ENCODE measurements around the gene FOXP4. TPM values are rescaled to one million over a fixed set of nuclear protein-coding genes. Genes with fewer than 3 reads are reported as not detected.

The FOXP4 gene
- total RNA-seq, 1 donor from 2014 or later, result 22.4 TPM

DNA sequence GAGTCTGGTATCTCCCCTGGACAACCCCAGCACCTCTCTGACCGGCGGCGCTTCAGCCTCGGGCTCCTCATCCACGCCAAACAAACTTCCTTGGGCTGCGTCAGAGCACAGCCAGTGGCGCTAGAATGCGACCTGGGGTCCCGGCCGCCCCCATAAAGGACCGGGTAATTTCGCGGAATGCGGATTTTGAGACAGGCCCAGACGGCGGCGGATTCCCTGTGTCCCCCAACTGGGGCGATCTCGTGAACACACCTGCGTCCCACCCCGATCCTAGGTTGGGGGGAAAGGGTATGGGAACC lies 1.6 kb downstream of the FOXP4 start:
- peaks cover 1% of the 10 kb centered on the region for H3K36me3 ChIP-seq (ENCODE audit: control insufficient read depth, insufficient read depth, low read length)
- peak overlapping the region; percentile 91 for H3K4me3 ChIP-seq (ENCODE audit: low read depth, low read length)
- no peaks in the 10 kb centered on the region for H3K27me3 ChIP-seq (ENCODE audit: control insufficient read depth, insufficient read depth, low read length)
- DNase-seq (ENCODE audit: low read depth), result no peak
- TF ChIP-seq, protein P1, sequence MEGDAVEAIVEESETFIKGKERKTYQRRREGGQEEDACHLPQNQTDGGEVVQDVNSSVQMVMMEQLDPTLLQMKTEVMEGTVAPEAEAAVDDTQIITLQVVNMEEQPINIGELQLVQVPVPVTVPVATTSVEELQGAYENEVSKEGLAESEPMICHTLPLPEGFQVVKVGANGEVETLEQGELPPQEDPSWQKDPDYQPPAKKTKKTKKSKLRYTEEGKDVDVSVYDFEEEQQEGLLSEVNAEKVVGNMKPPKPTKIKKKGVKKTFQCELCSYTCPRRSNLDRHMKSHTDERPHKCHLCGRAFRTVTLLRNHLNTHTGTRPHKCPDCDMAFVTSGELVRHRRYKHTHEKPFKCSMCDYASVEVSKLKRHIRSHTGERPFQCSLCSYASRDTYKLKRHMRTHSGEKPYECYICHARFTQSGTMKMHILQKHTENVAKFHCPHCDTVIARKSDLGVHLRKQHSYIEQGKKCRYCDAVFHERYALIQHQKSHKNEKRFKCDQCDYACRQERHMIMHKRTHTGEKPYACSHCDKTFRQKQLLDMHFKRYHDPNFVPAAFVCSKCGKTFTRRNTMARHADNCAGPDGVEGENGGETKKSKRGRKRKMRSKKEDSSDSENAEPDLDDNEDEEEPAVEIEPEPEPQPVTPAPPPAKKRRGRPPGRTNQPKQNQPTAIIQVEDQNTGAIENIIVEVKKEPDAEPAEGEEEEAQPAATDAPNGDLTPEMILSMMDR (IDR thresholded peaks at IDR 0.05; ENCODE audit: insufficient read depth, low read length, poor library complexity, severe bottlenecking), result no peak

GRCh38 chr6:41548098-41548840 lies 2.1 kb downstream of the FOXP4 start:
- TF ChIP-seq, protein P1 (IDR thresholded peaks at IDR 0.05; ENCODE audit: insufficient read depth, low read length, poor library complexity, severe bottlenecking), result no peak
- DNase-seq (ENCODE audit: low read depth), result no peak
- Histone ChIP-seq H3K36me3 (ENCODE audit: control insufficient read depth, insufficient read depth, low read length) (peaks cover 1% of the 10 kb centered on the region), H3K27me3 (ENCODE audit: control insufficient read depth, insufficient read depth, low read length) (no peaks in the 10 kb centered on the region), H3K4me3 (ENCODE audit: low read depth, low read length) (peak overlapping the region; percentile 91)

GRCh38 chr6:41548841-41549642 lies 2.9 kb downstream of the FOXP4 start:
- no peak for DNase-seq (ENCODE audit: low read depth)
- Histone ChIP-seq H3K36me3 (ENCODE audit: control insufficient read depth, insufficient read depth, low read length) (peaks cover 1% of the 10 kb centered on the region), H3K27me3 (ENCODE audit: control insufficient read depth, insufficient read depth, low read length) (no peaks in the 10 kb centered on the region), H3K4me3 (ENCODE audit: low read depth, low read length) (no peak overlapping the region)
- TF ChIP-seq, protein P1 (IDR thresholded peaks at IDR 0.05; ENCODE audit: insufficient read depth, low read length, poor library complexity, severe bottlenecking), result no peak

GRCh38 chr6:41549673-41550072 lies 3.5 kb downstream of the FOXP4 start:
- no peaks in the 10 kb centered on the region for H3K27me3 ChIP-seq (ENCODE audit: control insufficient read depth, insufficient read depth, low read length)
- TF ChIP-seq, protein P1 (IDR thresholded peaks at IDR 0.05; ENCODE audit: insufficient read depth, low read length, poor library complexity, severe bottlenecking), result no peak
- H3K36me3 ChIP-seq (ENCODE audit: control insufficient read depth, insufficient read depth, low read length), result peaks cover 1% of the 10 kb centered on the region
- no peak for DNase-seq (ENCODE audit: low read depth)
- H3K4me3 ChIP-seq (ENCODE audit: low read depth, low read length), result no peak overlapping the region

DNA sequence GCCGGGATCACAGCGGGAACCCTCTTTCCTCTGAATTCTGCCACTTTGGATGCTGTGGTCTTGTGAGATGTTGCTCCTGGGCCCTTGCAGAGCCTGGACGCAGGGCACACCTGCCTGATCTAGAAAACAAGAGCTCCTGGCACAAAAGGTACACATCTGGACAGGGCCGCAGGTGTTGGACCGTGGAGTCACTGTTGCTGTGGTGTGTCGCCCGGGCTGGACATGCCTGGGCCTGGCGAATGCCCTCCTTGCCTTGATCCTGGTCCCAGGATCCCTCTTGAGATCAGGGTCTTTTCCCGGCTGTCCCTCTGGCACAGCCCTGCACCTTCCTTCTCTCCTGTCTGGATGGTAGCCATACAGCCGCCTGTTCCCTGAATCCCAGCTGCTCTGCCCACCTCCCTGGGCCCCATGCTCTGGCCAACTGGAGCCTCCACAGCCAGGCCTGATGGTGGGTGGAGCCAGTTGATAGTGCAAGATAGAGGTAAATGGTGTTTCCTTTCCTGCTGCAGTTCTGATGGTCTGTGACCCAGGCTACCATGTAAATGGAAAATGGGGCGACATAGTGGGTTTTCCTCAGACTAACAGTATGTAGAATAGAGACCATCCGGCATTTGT lies 5.0 kb downstream of the FOXP4 start:
- TF ChIP-seq, protein P1 (IDR thresholded peaks at IDR 0.05; ENCODE audit: insufficient read depth, low read length, poor library complexity, severe bottlenecking), result no peak
- DNase-seq (ENCODE audit: low read depth), result no peak
- H3K27me3 ChIP-seq (ENCODE audit: control insufficient read depth, insufficient read depth, low read length), result no peaks in the 10 kb centered on the region
- peaks cover 1% of the 10 kb centered on the region for H3K36me3 ChIP-seq (ENCODE audit: control insufficient read depth, insufficient read depth, low read length)
- no peak overlapping the region for H3K4me3 ChIP-seq (ENCODE audit: low read depth, low read length)
